ENCODE data around the gene RNF144A. TPM values are rescaled to one million over a fixed set of nuclear protein-coding genes. Genes with fewer than 3 reads are reported as not detected.

Gene RNF144A
- polyA plus RNA-seq, 3 donors = 0.30 to 0.68 (median 0.48) TPM

DNA sequence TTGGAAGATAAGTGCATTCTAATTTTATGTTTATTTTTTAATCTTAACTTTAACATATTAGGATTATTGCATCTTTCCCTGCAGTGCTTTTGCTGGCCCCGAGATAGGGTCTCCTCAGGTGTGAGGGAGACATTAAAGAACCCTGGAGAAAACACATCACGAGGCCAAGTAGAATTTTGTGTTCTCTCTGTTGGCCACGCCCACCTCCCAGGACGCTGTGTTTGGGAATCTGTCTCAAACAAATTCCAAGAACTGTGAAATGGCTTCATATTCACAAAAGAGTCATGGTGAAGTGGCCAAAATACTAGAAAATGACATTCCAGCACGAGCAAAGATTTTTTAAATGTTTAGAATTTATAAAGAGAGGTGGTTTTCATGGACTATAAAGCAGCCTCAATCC is 27.3 kb downstream of the RNF144A start:
- H3K27ac ChIP-seq (ENCODE audit: low read depth in 1 of 2, low read length in 2 of 2) = no peak overlapping the region

DNA sequence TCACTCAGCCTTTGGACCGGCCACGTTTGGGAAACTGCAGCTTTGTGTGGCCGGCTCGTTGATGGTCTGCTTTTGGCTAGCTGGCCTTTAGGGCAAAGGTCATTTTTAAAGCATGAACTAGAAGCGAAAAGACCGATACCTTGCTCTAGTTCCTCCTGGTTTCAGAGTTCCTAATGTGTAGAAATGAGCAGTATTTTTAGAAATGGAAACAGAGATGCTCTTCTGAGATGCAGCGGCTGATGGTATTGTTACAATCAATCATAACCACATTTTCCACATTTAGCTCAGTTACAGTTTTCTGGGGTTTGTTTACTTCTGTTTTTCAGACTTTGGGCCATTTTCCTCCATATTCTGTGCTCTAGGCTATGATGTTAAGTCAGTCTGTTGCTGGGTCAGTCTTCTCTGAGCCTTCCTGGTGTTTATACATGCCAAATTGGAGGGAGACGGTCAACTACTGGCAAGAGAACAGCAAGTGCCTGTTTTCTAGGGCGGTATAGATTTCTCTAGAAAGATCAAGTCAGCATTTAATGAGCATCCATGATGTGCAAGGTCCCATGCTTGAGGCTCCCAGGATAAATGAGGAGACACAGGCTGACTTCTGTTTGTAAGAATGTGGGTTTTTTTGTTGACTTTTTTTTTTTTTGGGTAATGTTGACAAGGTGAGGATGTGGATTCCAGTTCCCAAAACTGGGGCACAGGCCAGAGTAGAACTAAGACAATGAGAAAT is 28.0 kb downstream of the RNF144A start:
- 57% methylated on average over 7 of the region's 9 CpGs for WGBS (ENCODE audit: insufficient coverage)
- no peak for DNase-seq
- H3K9me3 Mint-ChIP-seq = peaks cover 0 to 1% (median 0%) of the 10 kb centered on the region in 7 donors
- H3K4me1 Mint-ChIP-seq = peaks cover 23% of the 10 kb centered on the region
- Histone ChIP-seq H3K9me3 (replicated peaks in 1 of 2; ENCODE audit: control insufficient read depth in 1 of 2, insufficient read depth in 1 of 2, low read length in 2 of 2) (no peaks in the 10 kb centered on the region), H3K9ac (ENCODE audit: insufficient read depth, low read length, poor library complexity, severe bottlenecking) (no peak overlapping the region), H3K4me3 (replicated peaks in 1 of 3; ENCODE audit: low read depth in 2 of 3, low read length in 3 of 3) (no peak overlapping the region), H3K79me2 (ENCODE audit: insufficient read depth, low read length) (no peaks in the 10 kb centered on the region), H3K4me2 (replicated peaks; ENCODE audit: extremely low read depth, low read length, poor library complexity, severe bottlenecking) (peak overlapping the region; percentile 19), H3K27ac (ENCODE audit: low read depth in 1 of 2, low read length in 2 of 2) (no peak overlapping the region), H4K20me1 (ENCODE audit: insufficient read depth, low read length) (no peaks in the 10 kb centered on the region), H3K27me3 (ENCODE audit: control insufficient read depth in 2 of 2, insufficient read depth in 2 of 2, low read length in 2 of 2) (no peaks in the 10 kb centered on the region), H3K4me1 (ENCODE audit: control insufficient read depth in 1 of 2, insufficient read depth in 2 of 2, low read length in 2 of 2) (peaks cover 12 to 14% of the 10 kb centered on the region in 2 donors), H2AFZ (ENCODE audit: insufficient read depth, low read depth, low read length, poor library complexity, severe bottlenecking) (peak overlapping the region; percentile 64), H3K36me3 (replicated peaks in 1 of 2; ENCODE audit: control insufficient read depth in 1 of 2, insufficient read depth in 2 of 2, low read length in 2 of 2) (peaks cover 0 to 5% of the 10 kb centered on the region in 2 donors)
- H3K36me3 Mint-ChIP-seq = peaks cover 27 to 32% of the 10 kb centered on the region in 2 donors
- TF ChIP-seq, protein P1, sequence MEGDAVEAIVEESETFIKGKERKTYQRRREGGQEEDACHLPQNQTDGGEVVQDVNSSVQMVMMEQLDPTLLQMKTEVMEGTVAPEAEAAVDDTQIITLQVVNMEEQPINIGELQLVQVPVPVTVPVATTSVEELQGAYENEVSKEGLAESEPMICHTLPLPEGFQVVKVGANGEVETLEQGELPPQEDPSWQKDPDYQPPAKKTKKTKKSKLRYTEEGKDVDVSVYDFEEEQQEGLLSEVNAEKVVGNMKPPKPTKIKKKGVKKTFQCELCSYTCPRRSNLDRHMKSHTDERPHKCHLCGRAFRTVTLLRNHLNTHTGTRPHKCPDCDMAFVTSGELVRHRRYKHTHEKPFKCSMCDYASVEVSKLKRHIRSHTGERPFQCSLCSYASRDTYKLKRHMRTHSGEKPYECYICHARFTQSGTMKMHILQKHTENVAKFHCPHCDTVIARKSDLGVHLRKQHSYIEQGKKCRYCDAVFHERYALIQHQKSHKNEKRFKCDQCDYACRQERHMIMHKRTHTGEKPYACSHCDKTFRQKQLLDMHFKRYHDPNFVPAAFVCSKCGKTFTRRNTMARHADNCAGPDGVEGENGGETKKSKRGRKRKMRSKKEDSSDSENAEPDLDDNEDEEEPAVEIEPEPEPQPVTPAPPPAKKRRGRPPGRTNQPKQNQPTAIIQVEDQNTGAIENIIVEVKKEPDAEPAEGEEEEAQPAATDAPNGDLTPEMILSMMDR (IDR thresholded peaks at IDR 0.05) = no peak
- peak overlapping the region in 3 of 7 donors; percentile 11 to 54 (median 44) for H3K27ac Mint-ChIP-seq
- no peak overlapping the region for H3K4me3 Mint-ChIP-seq
- intact Hi-C loops (cut with micrococcal nuclease) = no loop called here
- H3K27me3 Mint-ChIP-seq (ENCODE audit: low read depth in 3 of 3) = no peaks in the 10 kb centered on the region

More for the DNA sequence above, 27.3 kb downstream of the RNF144A start:
- Mint-ChIP-seq H3K4me1 (peaks cover 23% of the 10 kb centered on the region), H3K9me3 (peaks cover 0 to 1% (median 0%) of the 10 kb centered on the region in 7 donors), H3K36me3 (peaks cover 27 to 32% of the 10 kb centered on the region in 2 donors), H3K27ac (no peak overlapping the region), H3K4me3 (no peak overlapping the region), H3K27me3 (ENCODE audit: low read depth in 3 of 3) (no peaks in the 10 kb centered on the region)
- peaks cover 12 to 14% of the 10 kb centered on the region in 2 donors for H3K4me1 ChIP-seq (ENCODE audit: control insufficient read depth in 1 of 2, insufficient read depth in 2 of 2, low read length in 2 of 2)
- peaks cover 0 to 5% of the 10 kb centered on the region in 2 donors for H3K36me3 ChIP-seq (replicated peaks in 1 of 2; ENCODE audit: control insufficient read depth in 1 of 2, insufficient read depth in 2 of 2, low read length in 2 of 2)
- H4K20me1 ChIP-seq (ENCODE audit: insufficient read depth, low read length) = no peaks in the 10 kb centered on the region
- no peak overlapping the region for H3K4me3 ChIP-seq (replicated peaks in 1 of 3; ENCODE audit: low read depth in 2 of 3, low read length in 3 of 3)
- TF ChIP-seq, protein P1 (IDR thresholded peaks at IDR 0.05) = no peak
- no peaks in the 10 kb centered on the region for H3K27me3 ChIP-seq (ENCODE audit: control insufficient read depth in 2 of 2, insufficient read depth in 2 of 2, low read length in 2 of 2)
- intact Hi-C loops (cut with micrococcal nuclease) = no loop called here
- WGBS (ENCODE audit: insufficient coverage) = 100% methylated on average over 2 of the region's 5 CpGs
- peak overlapping the region; percentile 64 for H2AFZ ChIP-seq (ENCODE audit: insufficient read depth, low read depth, low read length, poor library complexity, severe bottlenecking)
- H3K9me3 ChIP-seq (replicated peaks in 1 of 2; ENCODE audit: control insufficient read depth in 1 of 2, insufficient read depth in 1 of 2, low read length in 2 of 2) = no peaks in the 10 kb centered on the region
- peak overlapping the region; percentile 19 for H3K4me2 ChIP-seq (replicated peaks; ENCODE audit: extremely low read depth, low read length, poor library complexity, severe bottlenecking)
- H3K79me2 ChIP-seq (ENCODE audit: insufficient read depth, low read length) = no peaks in the 10 kb centered on the region
- H3K9ac ChIP-seq (ENCODE audit: insufficient read depth, low read length, poor library complexity, severe bottlenecking) = no peak overlapping the region
- DNase-seq = no peak

All from CD14-positive monocyte (primary cell).